Epidermal melanocyte (primary cell): ENCODE data around the gene EIF5A.

ENCODE experiments used
- DNase-seq: peaks from one replicate; pipeline ENCODE4 v3.0.0; 2011; ENCODE audit warnings: low spot score; ENCODE audit not compliant: insufficient read length

The EIF5A gene

DNA sequence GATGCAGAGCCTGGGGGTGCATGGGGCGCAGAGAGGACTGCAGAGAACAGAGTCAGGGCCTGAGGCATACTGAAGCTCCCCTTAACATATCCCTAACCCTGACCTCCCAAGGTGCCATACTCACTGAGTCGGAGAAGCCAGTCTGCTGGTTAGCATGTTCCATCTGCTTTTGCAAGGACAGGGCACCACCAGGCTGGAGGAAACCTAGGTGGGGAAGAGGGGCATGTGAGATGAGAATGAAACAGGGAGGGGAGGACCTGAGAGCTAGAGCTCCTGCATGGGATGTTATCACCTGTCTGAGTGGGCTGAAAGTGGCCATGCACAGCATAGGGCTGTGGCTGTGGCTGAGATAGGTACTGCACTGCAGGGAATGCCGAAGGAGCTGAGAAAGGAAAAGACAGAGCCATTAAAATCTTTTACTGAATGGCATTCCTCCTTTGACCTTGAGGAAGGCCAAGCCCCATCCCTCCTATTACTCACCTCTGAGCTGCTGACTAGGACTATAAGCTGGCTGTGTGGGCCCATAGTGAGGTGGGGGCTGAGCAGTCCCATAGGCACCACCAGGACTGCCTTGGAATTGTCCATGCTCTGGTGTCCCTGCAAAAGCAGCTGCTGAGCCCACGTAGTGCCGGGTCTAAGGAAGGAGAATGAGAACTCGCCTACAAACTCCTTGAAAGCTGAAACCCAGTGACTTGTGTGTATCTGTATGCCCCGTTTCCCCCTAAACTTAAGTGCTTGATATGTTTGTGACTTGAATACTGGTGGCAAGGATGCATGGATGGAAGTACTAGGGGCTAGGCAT, 5.9 kb downstream of the EIF5A start:
- DNase-seq = no peak

GRCh38 chr17:7313890-7314718, 6.7 kb downstream of the EIF5A start:
- no peak for DNase-seq

DNA sequence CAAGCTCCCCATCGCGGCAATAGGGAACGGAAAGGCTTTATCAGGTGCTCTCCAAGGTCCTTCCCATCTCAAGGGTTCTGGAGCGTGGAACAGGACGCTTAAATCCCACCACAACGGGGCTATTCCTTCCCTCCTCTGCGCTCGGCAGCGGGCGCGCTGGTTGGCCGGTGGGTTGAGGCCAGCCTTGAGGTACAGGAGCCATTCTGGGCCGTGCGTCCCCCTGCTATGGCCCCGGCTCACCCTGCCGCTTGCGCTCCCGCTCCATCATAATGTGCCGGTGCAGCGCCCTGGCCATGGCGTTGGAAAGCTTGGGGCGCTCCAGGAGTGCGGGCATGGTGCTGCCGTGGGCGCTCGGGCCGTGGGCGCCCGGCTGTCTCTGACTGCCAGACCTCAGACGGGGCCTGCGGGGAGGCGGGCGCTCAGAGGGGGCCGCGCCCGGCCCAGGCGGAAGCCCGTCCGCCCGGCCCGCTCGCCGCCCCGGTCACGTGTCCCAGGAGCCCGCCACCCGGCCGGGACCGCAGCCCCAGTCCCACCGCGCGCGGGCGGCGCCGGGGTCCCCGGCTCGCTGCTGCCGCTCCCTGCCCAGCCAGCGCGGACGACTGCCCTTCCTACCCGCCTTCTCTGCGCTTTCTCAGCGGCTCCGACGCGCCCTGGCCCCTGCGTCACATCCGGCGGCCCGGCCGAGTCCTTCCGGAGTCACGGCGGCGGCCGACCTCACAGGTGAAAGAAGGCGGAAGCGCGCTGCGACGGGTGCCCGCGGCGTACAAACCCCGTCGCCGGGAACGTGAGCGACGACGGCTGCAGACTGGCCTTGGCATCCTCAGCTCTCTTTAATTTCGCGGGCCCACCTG, 7.5 kb downstream of the EIF5A start, which contains the start of gene GPS2:
GPS2 (minus strand) TSS at position 642 of the 851 bp plus-strand sequence; CDS start at position 334, 308 bp downstream.
- DNase-seq = peak; percentile 97

- DNase-seq = no peak
Observed at GRCh38 chr17:7315570-7316235, 8.3 kb downstream of the EIF5A start.

GRCh38 chr17:7317161-7317803, 9.9 kb downstream of the EIF5A start:
- DNase-seq = no peak

DNA sequence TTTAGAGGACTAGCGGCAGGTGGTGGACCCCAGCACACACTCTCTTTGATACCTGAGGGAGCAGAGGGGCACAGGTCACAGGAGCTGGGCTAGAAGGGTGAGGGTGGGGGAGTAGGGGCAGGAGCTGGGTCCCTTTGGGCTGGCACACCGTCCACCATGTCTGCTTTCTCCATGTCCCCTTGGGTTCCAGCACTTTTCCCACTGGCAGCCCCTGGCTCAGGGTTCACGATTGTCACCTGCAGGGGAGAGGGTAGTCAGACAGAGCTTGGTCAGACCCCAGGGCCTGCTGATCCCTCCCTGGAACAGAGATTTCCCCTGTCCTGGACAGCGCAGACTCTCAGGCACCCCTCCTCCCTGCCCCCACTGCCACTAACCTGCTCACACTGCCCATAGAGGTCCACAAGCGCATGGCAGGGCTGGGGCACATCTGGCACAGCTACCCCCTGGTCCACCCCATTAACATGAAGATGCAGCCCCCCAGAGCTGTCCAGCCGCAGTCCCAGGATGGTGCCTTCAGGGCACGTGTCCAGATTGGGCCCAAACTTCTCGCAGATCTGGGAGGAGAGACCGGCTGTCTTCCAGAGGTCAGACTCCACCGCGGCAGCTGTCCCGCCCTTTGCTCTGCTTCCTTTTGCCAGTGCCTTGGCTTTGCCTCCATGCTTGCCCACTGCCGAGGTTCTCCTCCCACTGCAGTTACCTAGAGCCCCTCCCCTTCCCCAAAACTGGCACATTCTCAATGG, 10.9 kb downstream of the EIF5A start:
- DNase-seq = no peak

GRCh38 chr17:7321466-7321865, 14.0 kb downstream of the EIF5A start:
- DNase-seq = no peak

DNA sequence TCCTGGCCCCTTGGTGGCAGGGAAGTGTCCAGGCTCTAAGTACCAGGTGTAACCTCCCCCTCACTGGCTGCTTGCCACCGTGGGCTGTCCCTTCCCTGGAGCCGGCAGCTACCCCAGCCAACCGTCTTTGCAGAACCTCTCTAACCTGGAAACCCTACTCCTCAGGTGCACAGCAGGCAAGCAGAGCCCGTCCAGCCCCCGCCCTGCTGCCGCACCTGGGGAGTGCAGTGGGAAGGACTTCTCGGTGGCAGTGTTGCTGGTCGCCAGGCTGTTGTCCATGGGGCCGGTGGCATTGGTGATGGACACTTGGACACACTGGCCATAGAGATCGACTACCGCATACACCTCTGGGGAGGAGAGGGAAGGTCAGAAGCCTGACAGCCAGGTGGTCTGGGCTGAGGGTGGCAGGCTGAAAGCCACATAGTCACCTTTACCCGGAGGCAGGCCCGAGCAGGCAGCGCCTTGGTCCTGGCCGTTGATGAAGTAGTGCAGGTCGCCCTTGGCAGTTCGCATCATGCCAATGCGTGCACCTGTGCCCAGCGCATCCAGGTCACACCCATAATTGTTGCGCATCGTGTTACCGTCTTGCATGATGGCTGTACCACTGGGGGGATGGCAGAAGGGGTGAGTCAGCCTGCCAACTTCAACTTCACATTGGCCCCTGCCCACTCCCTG, 15.2 kb downstream of the EIF5A start:
- DNase-seq = no peak

DNA sequence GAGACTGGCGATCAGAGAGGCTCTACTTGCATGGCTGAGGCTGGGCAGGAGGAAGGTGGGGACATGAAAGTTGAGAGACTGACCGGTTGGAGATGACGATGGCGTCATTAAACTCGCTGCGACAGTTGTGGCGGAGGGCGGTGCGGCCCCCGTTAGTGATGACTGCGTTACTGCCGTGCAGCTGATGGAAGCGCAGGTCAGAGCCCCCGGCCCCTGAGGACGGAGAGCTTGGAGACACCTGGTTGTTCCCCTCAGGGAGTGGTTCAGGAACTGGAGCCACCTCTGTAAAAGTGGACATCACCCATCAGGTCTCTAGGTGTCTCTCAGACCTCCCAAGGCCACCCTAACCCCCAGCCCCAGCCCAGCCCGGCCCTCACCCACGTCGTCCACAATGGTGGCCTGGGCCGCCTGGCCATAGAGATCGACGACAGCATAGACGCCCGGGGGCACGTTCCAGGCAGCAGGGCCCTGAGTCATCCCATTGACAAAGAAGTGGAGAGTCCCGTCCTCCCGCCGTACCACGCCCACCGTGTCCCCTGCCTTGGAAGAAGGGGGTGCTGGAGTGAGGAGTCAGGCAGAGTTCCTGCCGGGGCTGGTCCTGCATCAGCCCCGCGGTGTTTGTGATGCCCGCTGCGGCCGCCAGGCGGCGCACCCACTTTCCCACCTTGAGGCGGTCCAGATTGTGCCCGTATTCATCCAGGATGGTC, 16.5 kb downstream of the EIF5A start:
- peak; percentile 51 for DNase-seq

GRCh38 chr17:7324438-7324779, 17.0 kb downstream of the EIF5A start:
- DNase-seq = no peak

DNA sequence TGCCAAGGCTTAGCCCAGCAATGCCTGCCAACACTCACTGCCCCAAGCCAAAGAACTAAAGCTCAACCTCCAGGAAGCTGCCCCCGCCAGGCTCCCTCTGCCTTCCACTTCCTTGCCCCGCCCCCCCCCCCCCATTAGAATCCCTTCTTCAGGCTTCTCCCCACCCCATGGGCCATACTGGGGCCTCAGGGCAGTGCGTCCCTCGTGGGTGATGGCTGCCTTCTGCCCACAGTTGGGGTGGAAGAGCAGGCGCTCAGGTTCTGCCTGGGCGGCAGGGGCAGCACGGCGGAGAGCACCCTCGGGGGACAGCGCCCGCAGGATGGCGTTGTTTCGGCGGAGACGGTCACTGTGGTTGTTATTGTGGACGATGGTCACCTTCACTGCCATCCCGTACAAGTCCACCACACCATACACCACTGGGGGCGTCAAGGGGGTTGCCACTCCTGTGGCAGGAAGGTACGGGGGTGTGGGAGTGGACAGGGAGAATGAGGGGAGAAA, 17.7 kb downstream of the EIF5A start:
- peak; percentile 8 for DNase-seq

DNA sequence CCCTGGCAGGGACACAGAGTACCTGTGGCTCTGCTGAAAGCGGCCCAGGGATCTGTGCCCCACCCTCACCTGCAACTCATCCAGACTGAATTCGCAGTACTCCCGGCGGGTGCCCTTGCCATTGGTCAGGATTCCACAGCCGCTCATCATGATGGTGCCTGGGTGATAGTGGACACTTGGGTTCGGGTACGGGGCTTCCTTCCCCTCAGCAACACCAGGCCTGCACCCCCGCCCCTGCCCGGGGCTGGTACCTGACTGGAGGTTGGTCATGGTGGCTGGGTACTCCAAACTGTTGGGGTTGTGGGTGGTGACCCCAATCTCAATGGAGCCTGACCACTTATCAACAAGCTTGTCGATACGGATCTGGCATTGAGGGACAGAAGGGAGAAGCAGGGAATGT, 18.8 kb downstream of the EIF5A start:
- DNase-seq = no peak

- DNase-seq = no peak
Observed at GRCh38 chr17:7327056-7327455, 19.6 kb downstream of the EIF5A start.

DNA sequence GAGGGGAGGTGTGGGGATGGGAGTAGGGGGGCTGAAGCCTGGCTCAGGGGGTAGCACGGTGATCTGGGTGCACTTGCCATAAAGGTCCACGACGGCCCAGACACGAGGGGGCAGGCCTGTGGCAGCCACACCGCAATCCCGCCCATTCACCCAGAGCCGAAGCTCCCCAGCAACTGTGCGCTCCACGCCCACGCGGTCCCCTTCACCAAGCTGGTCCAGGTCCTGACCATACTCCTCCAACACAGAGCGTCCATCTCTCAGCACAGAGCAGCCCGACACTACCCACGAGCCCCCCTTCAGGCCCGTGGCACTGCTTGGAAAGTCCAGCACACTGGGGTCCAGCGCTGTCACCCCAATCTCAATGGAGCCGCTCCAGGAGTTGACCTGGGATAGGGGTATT, 20.1 kb downstream of the EIF5A start:
- DNase-seq = no peak

DNA sequence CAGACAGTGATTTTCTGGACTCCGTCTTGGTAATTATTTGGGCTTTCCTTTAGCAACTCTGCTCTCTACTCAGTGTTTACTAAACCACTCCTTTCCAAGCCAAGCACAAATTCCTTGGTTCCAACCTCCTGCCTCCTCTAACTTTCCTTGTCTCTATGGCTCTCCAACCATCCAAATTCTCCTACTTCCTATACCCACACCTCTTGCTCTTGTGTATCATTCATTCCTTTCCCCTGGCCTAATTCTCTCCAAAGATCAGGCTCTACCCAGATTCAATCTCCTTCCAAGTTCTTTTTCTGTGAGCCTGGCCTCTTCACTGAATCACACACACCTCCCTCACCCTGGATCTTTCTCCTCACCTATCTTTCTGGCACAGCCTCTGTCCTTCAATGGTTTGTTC, 20.6 kb downstream of the EIF5A start:
- DNase-seq = no peak

GRCh38 chr17:7328840-7329373, 21.5 kb downstream of the EIF5A start, which contains the start of gene NEURL4:
Gene NEURL4, minus strand, starts transcription at chr17:7329335. Its CDS starts 23 bp downstream, at chr17:7329312.
- DNase-seq = no peak

DNA sequence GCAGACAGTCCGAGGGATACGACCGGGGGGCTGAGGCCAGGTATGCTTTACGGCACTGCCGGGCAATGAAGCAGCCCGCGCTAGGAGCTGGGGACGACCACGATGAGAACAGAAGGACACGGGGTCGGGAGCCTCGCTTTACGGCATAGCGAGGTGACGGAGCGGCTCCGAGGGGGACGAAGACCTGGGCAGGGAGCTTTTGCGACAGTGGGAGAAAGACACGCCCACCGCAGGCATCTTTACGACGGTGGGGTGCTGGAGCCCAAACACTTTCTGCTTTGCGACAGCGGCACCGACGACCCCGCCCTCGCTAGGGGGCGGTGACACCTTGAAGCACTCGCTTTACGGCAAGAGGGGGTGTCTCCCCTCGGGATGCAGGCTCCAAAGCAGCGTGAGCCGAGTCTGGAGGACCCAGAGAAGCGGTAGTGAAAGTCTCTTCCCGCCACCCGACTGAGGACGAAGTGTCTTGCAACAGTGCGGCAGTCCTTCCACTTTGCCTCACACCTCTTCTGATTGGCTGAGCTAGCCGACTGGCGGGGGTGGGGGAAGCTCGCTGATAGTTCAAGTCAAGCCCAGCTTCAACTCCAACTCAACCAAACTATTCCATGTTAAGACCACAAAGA, 22.1 kb downstream of the EIF5A start:
- DNase-seq = peak; percentile 100
